GM18519 (cell line): ENCODE measurements around the gene CELF4.
A peak's percentile ranks its signal among the peaks of the same experiment; 100 is the strongest.

Source experiments
- ATAC-seq: cut with Tn5 transposase; IDR thresholded peaks from one replicate; pipeline ENCODE4 v1.9.1; 2021; ENCODE audit warnings: mild to moderate bottlenecking, moderate library complexity; ENCODE audit not compliant: unreplicated experiment, low FRiP score

CELF4 gene

DNA sequence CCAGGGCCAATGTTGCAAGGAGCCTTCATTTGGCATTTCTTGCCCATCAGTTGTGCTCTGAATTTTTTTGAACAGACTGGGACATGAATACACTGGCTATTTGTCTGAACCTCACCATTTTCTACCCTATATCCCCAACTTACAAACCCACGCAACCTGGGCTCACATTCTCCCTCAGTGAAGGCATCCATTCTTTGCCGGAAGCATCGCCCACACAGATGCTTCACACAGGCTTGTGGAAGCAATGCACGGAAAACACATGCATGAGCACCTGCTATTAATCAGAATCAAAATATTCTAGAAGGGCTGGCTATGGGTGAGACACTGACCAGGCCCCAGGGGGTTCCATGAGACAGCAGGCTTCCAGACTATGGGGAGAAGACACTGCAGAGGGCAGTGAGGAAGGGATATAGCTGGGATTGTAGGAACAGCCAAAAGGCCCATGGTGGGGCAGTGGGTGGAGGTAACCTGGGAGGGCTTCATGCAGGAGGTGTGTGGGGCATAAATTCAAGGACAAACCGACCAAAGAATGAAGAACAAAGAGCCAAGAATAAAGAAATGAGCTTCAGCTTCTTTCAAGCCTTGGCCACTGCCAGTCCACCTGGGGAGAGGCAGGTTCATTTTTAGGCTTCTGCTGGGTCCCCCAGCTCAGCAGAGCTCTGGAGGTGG, 261.5 kb downstream of the CELF4 start:
- no peak for ATAC-seq

- ATAC-seq = no peak
Observed at GRCh38 chr18:37303009-37303408, 262.6 kb downstream of the CELF4 start.

DNA sequence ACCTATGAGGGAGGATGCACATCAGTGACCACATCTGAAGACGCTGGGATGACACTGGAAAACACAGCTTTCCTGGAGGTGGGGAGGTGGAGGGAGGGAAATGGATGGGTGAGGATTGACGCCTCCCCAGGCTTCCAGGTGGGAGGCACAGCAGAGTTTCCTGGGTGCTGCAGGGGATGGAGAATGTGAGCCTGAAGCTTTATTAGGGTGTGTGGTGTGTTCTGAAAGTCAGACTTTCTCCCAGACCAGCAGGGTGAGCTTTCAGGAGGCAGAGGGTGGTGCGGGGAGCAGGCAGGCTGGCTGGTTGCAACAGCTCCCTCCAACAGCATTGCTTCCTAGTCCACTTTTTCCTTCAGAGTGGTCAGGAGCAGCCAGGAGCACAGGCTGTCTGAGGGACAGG, 263.1 kb downstream of the CELF4 start:
- no peak for ATAC-seq

DNA sequence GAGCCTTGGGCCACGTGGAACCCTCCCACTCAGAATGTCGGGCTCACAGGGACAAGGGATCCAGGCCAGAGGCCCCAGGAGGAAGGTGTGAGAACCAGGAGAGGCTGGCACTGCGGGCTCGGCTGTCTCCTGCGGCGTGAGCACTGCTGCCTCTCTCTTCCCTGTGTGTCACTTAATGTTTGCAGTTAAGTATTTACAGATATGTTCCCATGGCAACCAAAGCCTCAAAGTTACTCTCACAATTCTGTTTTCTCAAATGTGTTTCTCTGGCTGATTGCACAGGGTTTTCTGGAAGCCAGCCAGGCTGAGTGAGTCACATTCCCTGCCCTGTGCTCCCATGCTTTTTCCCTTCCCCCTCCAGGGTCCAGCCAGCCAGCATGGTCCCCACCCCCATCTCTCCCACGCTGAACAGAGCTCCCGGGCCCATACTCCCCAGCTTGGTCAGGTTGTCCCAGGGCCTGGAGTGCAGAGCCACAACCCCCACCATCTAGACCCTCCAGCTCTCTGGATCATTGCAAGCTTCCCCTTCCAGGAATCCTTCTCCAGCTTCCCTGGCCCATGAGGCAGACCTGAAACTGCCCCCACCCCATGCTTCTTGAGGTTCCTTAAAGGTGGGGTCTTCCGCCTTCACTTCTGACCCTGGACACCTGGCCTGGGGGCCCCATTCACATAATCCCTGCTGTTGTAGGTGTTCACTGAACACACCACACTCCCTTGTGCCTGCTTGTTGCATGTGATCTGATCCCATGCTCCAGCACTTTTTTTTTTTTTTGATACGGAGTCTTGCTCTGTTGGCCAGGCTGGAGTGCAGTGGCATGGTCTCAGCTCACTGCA, 265.9 kb downstream of the CELF4 start:
- peak; percentile 57 for ATAC-seq

GRCh38 chr18:37298816-37299215, 266.8 kb downstream of the CELF4 start:
- no peak for ATAC-seq

DNA sequence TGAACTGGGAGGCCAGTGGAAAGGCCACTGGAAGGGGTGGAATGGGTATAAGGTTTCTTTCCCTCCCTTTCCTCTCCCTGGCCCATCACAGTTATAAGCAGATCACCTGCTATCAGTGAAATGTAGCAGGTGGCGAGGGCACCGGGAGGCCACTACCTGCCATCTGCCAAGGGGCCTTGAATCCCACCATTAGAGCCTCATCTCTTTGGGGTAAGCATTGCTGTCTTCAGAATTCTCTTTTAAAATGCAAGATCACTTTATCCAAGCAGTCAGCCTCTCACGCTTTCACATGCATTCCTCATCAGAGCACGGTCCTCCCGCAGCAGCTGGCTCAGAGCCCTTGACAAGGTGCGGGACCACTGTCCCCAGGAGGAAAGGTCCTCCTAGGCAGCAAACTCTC, 268.5 kb downstream of the CELF4 start:
- ATAC-seq = no peak

GRCh38 chr18:37294951-37295350, 270.6 kb downstream of the CELF4 start:
- no peak for ATAC-seq

DNA sequence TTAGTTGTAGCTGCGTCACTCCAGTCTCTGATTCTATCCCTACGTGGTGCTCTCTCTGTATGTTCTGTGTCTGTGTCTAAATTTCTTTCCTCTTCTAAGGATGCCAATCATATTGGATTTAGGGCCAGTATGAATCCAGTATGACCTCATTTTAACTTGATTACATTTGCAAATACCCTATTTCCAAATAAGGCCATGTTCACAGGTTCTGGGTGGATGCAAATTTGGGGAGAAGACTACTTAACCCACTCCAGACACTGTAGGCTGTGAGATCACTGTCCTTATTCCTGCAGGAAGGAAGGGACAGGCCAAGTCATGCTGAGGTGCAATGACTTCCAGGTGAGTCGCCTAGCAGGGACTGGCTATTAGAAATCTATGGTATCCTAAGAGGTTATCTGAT, 272.2 kb downstream of the CELF4 start:
- no peak for ATAC-seq

DNA sequence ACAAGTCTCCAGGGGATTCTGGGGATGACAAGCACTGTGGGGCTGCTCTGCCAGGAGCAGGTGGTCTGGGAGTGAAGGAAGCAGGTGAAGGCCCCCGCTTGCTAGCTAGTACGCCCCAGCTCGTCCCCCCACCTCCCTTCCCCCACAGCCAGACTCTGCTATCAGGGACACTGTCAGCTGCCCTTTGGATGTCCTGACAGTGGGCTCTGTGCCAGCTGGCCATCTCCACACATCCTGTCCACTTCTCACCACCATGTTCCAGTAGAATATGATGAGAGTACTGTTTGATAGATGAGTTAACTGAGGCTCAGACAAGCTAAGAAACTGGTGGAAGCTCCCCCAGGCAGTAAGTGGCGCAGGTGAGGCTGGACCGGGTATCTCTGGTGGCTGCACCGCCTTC, 276.2 kb downstream of the CELF4 start:
- no peak for ATAC-seq

DNA sequence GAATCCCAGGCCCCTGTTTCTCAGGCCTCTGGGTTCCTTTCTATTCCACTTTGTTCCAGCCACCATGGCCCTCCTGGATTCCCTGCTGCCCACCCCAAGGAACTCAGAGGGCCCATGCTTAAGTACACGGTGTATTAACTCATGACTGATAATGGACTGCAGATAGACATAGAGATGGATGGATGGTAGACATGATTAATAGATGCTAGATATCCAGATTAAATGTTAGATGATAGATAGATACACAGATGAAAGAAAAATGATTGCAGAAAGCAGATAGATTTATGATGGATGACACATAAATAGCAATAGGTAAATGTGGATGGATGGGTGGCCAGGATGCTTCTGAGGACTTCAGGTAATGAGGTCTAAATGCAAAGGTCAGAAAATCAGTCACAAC, 278.0 kb downstream of the CELF4 start:
- no peak for ATAC-seq

DNA sequence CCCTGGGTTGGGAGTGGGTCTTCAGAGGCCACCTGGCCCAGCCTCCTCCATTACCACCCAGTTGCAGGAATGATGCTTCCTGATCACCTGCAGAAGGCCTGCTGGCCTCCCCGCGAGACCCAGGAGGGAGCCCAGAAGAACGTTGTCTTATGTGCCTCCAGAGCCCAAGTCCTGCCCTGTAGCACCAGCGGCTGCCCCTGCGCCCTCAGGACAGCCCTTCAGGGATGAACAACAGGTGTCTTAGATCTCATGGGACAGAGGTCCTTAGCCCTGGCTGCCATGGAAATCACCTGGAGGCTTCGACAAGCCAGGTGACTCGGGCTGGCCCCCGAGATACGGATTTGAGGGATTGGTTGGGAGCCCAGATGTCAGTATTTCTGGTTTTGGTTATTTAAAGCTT, 278.8 kb downstream of the CELF4 start:
- ATAC-seq = no peak

- no peak for ATAC-seq
Observed at GRCh38 chr18:37285825-37286224, 279.8 kb downstream of the CELF4 start.

- ATAC-seq = no peak
Observed at GRCh38 chr18:37284260-37284659, 281.3 kb downstream of the CELF4 start.

DNA sequence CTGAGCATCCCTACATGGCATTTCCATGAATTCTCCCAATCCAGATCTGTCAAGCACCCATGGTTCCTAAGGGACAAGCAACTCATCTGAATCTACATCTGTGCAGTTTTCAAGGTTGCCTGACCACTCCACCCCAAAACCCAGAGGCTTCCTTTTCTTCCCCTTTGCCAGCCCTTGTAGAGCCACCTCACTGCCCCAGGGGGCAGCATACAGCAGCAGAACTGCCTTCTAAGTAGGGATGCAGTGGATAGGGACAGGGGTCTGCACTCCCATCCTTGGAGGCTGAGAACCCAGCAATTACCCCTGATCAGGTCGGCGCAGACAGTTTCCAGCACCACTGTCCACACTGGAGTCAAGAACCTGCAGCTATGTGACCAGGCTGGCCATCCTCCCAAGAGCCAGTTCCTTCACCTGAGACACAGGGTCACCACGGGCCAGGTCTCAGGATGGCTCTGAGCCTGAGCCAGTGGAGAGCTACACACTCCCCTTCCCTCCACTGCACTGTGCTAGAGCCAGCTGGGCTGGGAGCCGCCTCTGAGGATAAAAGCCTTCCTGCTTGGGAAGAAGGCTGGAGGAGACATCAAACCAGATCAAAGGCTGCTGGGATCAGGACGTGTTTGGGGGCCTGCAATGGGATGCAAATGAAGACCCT, 283.1 kb downstream of the CELF4 start:
- ATAC-seq = no peak

DNA sequence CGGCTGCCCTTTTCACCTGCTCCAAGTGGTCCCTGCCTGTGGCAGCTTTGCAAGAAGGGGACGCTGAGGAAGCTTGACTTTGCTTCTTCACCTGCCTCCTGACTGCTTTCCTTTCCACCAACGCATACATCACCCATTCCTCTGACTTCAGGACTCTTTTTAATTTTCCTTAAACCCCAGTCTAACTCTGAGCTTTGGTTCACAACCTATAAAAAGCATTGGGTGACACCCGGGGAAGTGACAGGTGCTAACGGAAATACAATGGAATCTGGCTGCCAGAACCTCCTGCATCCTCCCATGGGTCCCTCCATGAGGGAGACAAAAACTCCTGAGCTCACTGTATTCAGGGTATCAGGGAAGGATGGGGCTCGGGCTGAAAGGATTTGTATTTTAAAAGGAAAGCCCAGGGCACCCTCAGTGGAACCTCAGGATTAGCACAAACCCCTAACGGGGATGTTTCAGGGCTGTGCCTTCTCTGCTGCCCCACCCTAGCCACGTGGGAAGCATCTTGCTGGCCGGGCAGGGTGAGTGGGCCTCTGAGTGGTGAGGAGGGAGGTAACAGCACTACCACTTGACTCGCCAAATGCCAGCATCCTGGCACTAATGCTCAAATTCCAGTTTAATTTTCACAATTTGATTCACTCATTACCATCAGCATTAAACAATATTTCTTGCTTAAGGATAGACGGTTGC, 284.8 kb downstream of the CELF4 start:
- ATAC-seq = no peak

GRCh38 chr18:37277804-37278203, 287.8 kb downstream of the CELF4 start:
- no peak for ATAC-seq

GRCh38 chr18:37276111-37276890, 289.3 kb downstream of the CELF4 start:
- no peak for ATAC-seq

DNA sequence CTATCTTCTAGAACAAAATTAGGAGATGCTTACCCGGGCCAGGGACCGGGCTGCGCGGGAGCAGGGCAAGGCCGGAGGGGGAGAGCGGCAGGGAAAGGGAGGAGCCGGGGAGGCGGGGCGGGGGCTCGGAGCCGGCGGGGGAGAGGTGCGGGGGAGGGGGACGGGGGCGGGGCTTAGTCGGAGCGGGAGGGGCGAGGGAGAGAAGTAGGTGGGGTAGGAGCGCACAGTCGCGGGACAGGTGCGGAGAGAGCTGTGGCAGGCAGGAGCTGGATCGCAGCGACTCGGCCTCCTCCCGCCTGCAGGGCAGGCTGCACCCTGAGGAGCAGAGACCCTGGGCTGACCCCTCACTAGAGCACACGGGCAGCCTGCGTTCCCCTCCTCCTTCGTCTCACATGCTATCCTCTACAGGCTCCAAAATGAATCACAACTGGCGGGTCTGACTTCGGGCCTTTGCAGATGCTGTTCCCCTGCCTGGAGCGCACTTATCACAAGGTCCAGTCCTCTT, 290.3 kb downstream of the CELF4 start:
- no peak for ATAC-seq

DNA sequence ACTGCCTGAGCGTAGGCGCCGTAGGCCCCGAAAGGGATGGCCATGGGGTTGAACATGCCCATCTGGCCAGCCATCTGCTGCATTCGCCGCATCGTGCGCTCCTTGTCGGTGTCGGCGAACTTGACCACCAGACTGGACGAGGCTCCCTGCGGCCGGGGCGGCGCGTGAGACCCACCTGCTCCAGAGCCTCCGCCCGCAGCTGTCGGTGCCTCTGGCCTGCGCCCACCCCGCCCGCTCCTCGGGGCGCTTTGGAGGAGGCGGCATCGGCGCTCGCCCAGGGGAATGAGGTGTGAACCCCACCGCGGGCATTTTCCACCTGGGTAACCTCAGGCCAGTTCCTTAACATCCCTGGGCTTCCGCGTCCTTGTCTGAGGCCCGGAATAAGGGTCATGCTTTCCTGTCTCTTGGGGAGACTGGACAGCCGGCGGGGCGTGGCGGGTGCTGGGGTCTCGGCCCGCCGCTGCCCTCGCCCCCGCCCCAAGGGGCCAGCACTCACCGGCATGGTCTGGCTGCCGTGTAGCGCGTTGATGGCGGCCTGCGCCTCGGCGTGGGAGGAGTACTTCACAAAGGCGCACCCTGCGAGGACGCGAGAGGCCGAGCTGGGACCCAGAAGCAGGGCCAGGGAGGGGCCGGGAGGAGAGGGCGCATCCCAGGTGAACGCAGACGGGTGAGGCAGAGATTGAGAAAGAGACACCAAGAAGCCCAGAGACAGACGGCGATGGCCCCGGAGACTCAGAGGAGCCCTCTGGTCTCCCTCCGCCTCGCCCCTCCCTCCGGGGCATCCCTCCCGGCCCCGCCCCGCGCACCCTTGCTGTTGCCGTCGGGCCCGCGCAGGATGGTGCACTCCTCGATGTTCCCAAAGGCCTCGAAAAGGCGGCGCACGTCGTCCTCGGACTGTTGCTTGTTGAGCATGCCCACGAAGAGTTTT, 291.0 kb downstream of the CELF4 start:
- no peak for ATAC-seq
